Endothelial cell of umbilical vein (primary cell): ENCODE results near the gene RIC8B. TPM values are rescaled to one million over a fixed set of nuclear protein-coding genes. Genes with fewer than 3 reads are reported as not detected.

Experiments
- BruUV-seq: library from RNA; stranded (reverse); fragments of 400-500 nt; replicated peaks from 2 replicates; lab custom pipeline; 2021; lab: Mats Ljungman, UMichigan
- CTCF ChIA-PET: fragments of 300-600, 350-600 bp; sonication (Branson Sonifier 250); formaldehyde crosslinking; loops from one replicate; lab custom pipeline; 2021; ENCODE audit warnings: antibody characterized with exemption, inconsistent platforms; lab: Charles Lee
- POLR2A ChIA-PET: fragments of 300-600, 350-600 bp; sonication (Branson Sonifier 250); formaldehyde crosslinking; loops from one replicate; lab custom pipeline; 2021; ENCODE audit warnings: antibody characterized with exemption, inconsistent platforms; lab: Charles Lee
- DNase-seq: peaks from one replicate; pipeline ENCODE4 v3.0.0-alpha.2; 2011; ENCODE audit warnings: low read depth, low spot score
- FAIRE-seq: peaks from 2 replicates; lab custom pipeline; 2011; peaks lifted over from hg19 to GRCh38; lab: Jason Lieb, UNC
- H2AFZ ChIP-seq: 2 replicates; pipeline ENCODE4 v1.6.0; 2012; ENCODE audit warnings: low read depth, low read length, control low read depth, inconsistent platforms
- H3K27ac ChIP-seq: 2 replicates; pipeline ENCODE4 v1.5.1; 2011; ENCODE audit warnings: low read depth, mild to moderate bottlenecking, control low read depth, low read length, moderate library complexity; ENCODE audit not compliant: insufficient read depth
- H3K27me3 ChIP-seq, 2 experiments: 2 replicates each; pipeline versions ENCODE4 v1.6.0 to v1.6.1; 2011; ENCODE audit warnings: low read length in 2 of 2, mixed read lengths in 1 of 2; ENCODE audit not compliant: control insufficient read depth in 2 of 2, insufficient read depth in 2 of 2
- H3K36me3 ChIP-seq, 2 experiments: 2 replicates in 1 of 2; 3 replicates in 1 of 2; pipeline ENCODE4 v1.5.1; 2011; ENCODE audit warnings: low read length in 2 of 2, mild to moderate bottlenecking in 1 of 2, moderate library complexity in 1 of 2; ENCODE audit not compliant: control insufficient read depth in 2 of 2, insufficient read depth in 2 of 2; ENCODE audit errors: extremely low read depth in 1 of 2
- H3K4me1 ChIP-seq: 3 replicates; pipeline ENCODE4 v1.5.1; 2011; ENCODE audit warnings: mild to moderate bottlenecking, low read length; ENCODE audit not compliant: control insufficient read depth, insufficient read depth; ENCODE audit errors: extremely low read depth
- H3K4me2 ChIP-seq: 2 replicates; pipeline ENCODE4 v1.6.1; 2011; ENCODE audit warnings: low read length, control low read depth, mixed read lengths; ENCODE audit not compliant: insufficient read depth
- H3K4me3 ChIP-seq, 3 experiments: fragments of 200-600 bp in 1 of 3; sonication (generic), shearing (Covaris generic) in 1 of 3; replicated peaks in 1 of 3; 2 replicates each; pipeline ENCODE4 v1.5.1; 2011 to 2016; ENCODE audit warnings: control low read depth in 3 of 3, low read length in 3 of 3, mild to moderate bottlenecking in 2 of 3, inconsistent platforms in 1 of 3, low read depth in 1 of 3, moderate library complexity in 1 of 3; ENCODE audit not compliant: insufficient read depth in 1 of 3
- H3K79me2 ChIP-seq: 2 replicates; pipeline ENCODE4 v1.6.0; 2012; ENCODE audit warnings: low read length, inconsistent platforms; ENCODE audit not compliant: control insufficient read depth, insufficient read depth
- H3K9ac ChIP-seq: replicated peaks from 2 replicates; pipeline ENCODE3; 2011; ENCODE audit warnings: low read length, control low read depth; ENCODE audit not compliant: insufficient read depth; ENCODE audit errors: extremely low read depth
- H3K9me1 ChIP-seq: replicated peaks from 3 replicates; pipeline ENCODE4 v1.6.0; 2011; ENCODE audit warnings: mild to moderate bottlenecking, low read length; ENCODE audit not compliant: control insufficient read depth, insufficient read depth; ENCODE audit errors: extremely low read depth
- H3K9me3 ChIP-seq: replicated peaks from 2 replicates; pipeline ENCODE4 v1.5.1; 2012; ENCODE audit warnings: low read length, inconsistent platforms; ENCODE audit not compliant: control insufficient read depth, insufficient read depth
- H4K20me1 ChIP-seq: replicated peaks from 2 replicates; pipeline ENCODE3; 2011; ENCODE audit warnings: mild to moderate bottlenecking, low read length; ENCODE audit not compliant: control insufficient read depth, insufficient read depth; ENCODE audit errors: extremely low read depth
- FOS ChIP-seq: IDR thresholded peaks from 2 replicates; pipeline ENCODE4 v1.6.1; 2011; ENCODE audit warnings: mild to moderate bottlenecking, low read length, moderate library complexity, borderline replicate concordance; ENCODE audit not compliant: insufficient read depth
- GATA2 ChIP-seq: IDR thresholded peaks from 2 replicates; pipeline ENCODE4 v1.7.0; 2011; ENCODE audit warnings: low read depth, mild to moderate bottlenecking, moderate library complexity, mixed read lengths, low read length; ENCODE audit not compliant: insufficient read length, insufficient read depth
- MAX ChIP-seq: IDR thresholded peaks from 2 replicates; pipeline ENCODE4 v1.6.1; 2011; ENCODE audit not compliant: insufficient read depth, insufficient read length
- MYC ChIP-seq: IDR thresholded peaks from one replicate; pipeline ENCODE4 v1.6.1; 2011; ENCODE audit warnings: mild to moderate bottlenecking, low read depth, low read length
- POLR2A ChIP-seq: IDR thresholded peaks from 2 replicates; pipeline ENCODE4 v1.6.1; 2012; ENCODE audit warnings: low read depth, mild to moderate bottlenecking, control low read depth, low read length
- POLR2AphosphoS5 ChIP-seq: IDR thresholded peaks from 2 replicates; pipeline ENCODE4 v1.6.1; 2012; ENCODE audit warnings: low read depth, mild to moderate bottlenecking, control low read depth, low read length, moderate library complexity; ENCODE audit not compliant: insufficient read depth
- dilution Hi-C: fragments of 300-500 bp; cut with MboI; formaldehyde crosslinking; loops from one replicate; pipeline ENCODE4 v1.15.0; 2019; ENCODE audit warnings: low sequenced_read_pairs; ENCODE audit not compliant: extremely low pct_ligation_motif_present
- intact Hi-C: fragments of 100-400 bp; cut with micrococcal nuclease; formaldehyde crosslinking; loops from one replicate; pipeline ENCODE4 v1.10.0; 2022
- polyA plus RNA-seq, 4 experiments: library from polyadenylated mRNA; depleted of rRNA in 3 of 4; stranded (reverse) in 3 of 4; unstranded in 1 of 4; fragments of >200 nt; gene quantifications; 2 replicates each; pipeline versions ENCODE4 v1.2.1 to v1.2.3, GENCODE V29; 2011 to 2012; ENCODE audit warnings: missing spikeins in 1 of 4
- total RNA-seq: library from RNA; stranded (reverse); gene quantifications from 2 replicates; pipeline ENCODE4 v1.2.3, GENCODE V29; 2021

RIC8B gene
- total and polyA plus RNA-seq, 2 donors (not counting 3 experiments of a cell fraction or from before 2014, with no cell fraction given): 4.1 to 13.7 TPM

DNA sequence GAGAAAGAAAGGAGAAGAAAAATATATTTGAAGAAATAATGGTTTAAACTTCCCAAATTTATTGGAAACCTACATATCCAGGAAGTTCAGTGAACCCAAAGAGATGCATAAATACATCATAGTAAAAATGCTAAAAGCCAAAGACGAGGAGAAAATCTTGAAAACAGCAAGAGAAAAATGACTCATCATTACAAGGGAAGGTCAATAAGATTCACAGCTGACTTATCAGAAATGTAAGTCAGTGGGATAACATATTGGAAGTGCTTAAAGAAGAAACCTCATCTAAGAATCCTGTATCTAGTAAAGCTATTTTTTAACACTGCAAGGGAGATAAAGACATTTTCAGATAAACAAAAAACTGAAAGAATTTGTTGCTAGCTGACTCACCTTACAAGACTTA is 19.9 kb downstream of the RIC8B start:
- CTCF ChIA-PET: interaction anchor here (1.2 kb wide), 1 partner anchor 10 kb away, joined by 5 read pairs; no protein-coding TSS in a partner anchor
- Histone ChIP-seq H3K4me3 (no peak overlapping the region), H3K79me2 (no peaks in the 10 kb centered on the region), H3K4me1 (no peaks in the 10 kb centered on the region), H3K27me3 (no peaks in the 10 kb centered on the region), H3K36me3 (peaks cover 0 to 3% of the 10 kb centered on the region in 2 experiments), H3K4me2 (no peak overlapping the region), H4K20me1 (no peaks in the 10 kb centered on the region), H3K9me3 (no peaks in the 10 kb centered on the region), H2AFZ (no peak overlapping the region), H3K27ac (no peak overlapping the region), H3K9ac (no peak overlapping the region), H3K9me1 (no peaks in the 10 kb centered on the region)
- no peak for TF ChIP-seq POLR2A
- TF ChIP-seq FOS: peak; percentile 23
- TF ChIP-seq POLR2AphosphoS5: no peak
- no peak for TF ChIP-seq MAX
- no peak for TF ChIP-seq GATA2
- POLR2A ChIA-PET: no interaction called here
- DNase-seq (no peak), FAIRE-seq (no peak)
- dilution Hi-C loops: no loop called here
- BruUV-seq: no TSS peak
- intact Hi-C loops: no loop called here

GRCh38 chr12:106801167-106801708 is 26.8 kb downstream of the RIC8B start:
- H2AFZ ChIP-seq: no peak overlapping the region
- no peak overlapping the region for H3K4me3 ChIP-seq
- no peak overlapping the region for H3K4me2 ChIP-seq
- DNase-seq: no peak
- BruUV-seq: no TSS peak
- dilution Hi-C loops: no loop called here
- intact Hi-C loops: no loop called here
- TF ChIP-seq POLR2A (no peak), MAX (no peak), MYC (no peak)
- no peak overlapping the region for H3K9ac ChIP-seq
- ChIA-PET POLR2A (no interaction called here), CTCF (interaction anchor here (1.1 to 1.3 kb wide), 2 partner anchors 11 kb away, joined by 3 to 5 read pairs; no protein-coding TSS in a partner anchor)
- H3K9me1 ChIP-seq: no peaks in the 10 kb centered on the region
- no peaks in the 10 kb centered on the region for H3K36me3 ChIP-seq
- H3K79me2 ChIP-seq: no peaks in the 10 kb centered on the region
- no peaks in the 10 kb centered on the region for H3K4me1 ChIP-seq
- no peaks in the 10 kb centered on the region for H3K27me3 ChIP-seq
- H3K9me3 ChIP-seq: no peaks in the 10 kb centered on the region
- no peaks in the 10 kb centered on the region for H4K20me1 ChIP-seq
- no peak overlapping the region for H3K27ac ChIP-seq
- no peak for FAIRE-seq
